ENCODE measurements around the gene FBXO22. TPM values are rescaled to one million over a fixed set of nuclear protein-coding genes. Genes with fewer than 3 reads are reported as not detected.

The FBXO22 gene
- total and polyA plus RNA-seq, 2 of the 8 experiments (the other 6 are each of a cell fraction or from before 2014, with no cell fraction given), result 33.2 to 67.3 TPM

GRCh38 chr15:75920079-75920478, 16.4 kb downstream of the FBXO22 start (continued):
- no peak for TF ChIP-seq CHD7 (IDR thresholded peaks at IDR 0.05; ENCODE audit: insufficient replicate concordance, low read length)
- no peak for TF ChIP-seq NANOG (IDR thresholded peaks at IDR 0.05; ENCODE audit: insufficient read depth, low read depth, low read length, poor library complexity, severe bottlenecking)
- TF ChIP-seq ASH2L (IDR thresholded peaks at IDR 0.05; ENCODE audit: low read length), result no peak
- no peak for TF ChIP-seq SP2 (IDR thresholded peaks at IDR 0.05; ENCODE audit: low read length)
- TF ChIP-seq SUZ12 (IDR thresholded peaks at IDR 0.05; ENCODE audit: low read length), result no peak
- TF ChIP-seq FOSL1 (IDR thresholded peaks at IDR 0.05; ENCODE audit: insufficient read depth, low read depth, low read length), result no peak
- TF ChIP-seq TEAD4 (IDR thresholded peaks at IDR 0.05; ENCODE audit: low read depth, low read length), result no peak
- no peak for TF ChIP-seq CBX5 (IDR thresholded peaks at IDR 0.05; ENCODE audit: low read depth, low read length)
- no peak for TF ChIP-seq TAF1 (IDR thresholded peaks at IDR 0.05; ENCODE audit: low read depth, low read length)
- TF ChIP-seq ATF3 (IDR thresholded peaks at IDR 0.05; ENCODE audit: insufficient read depth, low read depth, low read length), result no peak
- no peak for TF ChIP-seq SP4 (IDR thresholded peaks at IDR 0.05; ENCODE audit: low read length)
- TF ChIP-seq RXRA (IDR thresholded peaks at IDR 0.05; ENCODE audit: insufficient read depth, low read depth, low read length), result no peak
